Epidermal melanocyte (primary cell): Measurements from ENCODE around the gene SEMA6D.

Experiments used
- DNase-seq: peaks from one replicate; pipeline ENCODE4 v3.0.0; 2011; ENCODE audit warnings: low spot score; ENCODE audit not compliant: insufficient read length

SEMA6D gene

GRCh38 chr15:47742334-47742733 is 25.0 kb downstream of the SEMA6D start:
- DNase-seq: no peak

- DNase-seq: no peak
Observed at GRCh38 chr15:47742742-47743141, 25.4 kb downstream of the SEMA6D start.

DNA sequence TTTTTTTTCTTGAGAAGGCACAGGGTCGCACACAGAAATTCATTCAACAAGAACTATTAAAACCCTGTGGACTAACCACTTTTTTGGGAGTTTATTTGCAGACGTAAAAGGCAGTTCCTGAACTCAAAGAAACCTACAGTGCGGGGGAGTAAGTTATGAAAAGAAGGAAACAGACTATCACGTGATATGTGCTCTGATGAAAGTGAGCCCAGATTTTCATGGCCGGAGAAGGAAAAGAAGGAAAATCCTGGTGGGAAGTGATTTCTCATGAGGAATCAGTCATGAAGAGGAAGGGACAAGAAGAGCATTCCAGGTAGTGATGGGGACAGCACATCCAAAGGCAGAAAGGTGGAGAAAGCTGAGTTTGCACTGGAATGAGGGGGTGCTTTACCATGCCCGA is 26.1 kb downstream of the SEMA6D start:
- DNase-seq: no peak

DNA sequence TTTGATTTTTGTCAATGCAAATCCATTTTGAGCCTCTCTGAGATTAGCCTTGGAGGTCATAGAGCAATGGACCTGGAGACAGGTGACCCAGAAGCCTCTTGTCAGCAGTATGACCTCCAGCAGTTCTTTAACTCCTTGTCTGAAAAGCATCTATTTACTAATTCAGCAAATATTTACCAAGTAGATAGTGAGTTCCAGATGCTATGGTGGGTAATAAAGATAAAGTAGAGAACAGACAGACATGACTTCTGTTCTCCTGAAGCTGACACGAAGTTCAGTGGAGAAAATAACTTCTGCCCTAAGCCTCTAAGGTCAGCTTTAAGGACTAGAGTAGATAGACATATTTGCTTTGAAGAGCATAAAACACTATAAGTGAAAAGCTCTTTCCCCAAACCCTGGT is 26.6 kb downstream of the SEMA6D start:
- no peak for DNase-seq

- no peak for DNase-seq
Observed at GRCh38 chr15:47744496-47744895, 27.2 kb downstream of the SEMA6D start.

DNA sequence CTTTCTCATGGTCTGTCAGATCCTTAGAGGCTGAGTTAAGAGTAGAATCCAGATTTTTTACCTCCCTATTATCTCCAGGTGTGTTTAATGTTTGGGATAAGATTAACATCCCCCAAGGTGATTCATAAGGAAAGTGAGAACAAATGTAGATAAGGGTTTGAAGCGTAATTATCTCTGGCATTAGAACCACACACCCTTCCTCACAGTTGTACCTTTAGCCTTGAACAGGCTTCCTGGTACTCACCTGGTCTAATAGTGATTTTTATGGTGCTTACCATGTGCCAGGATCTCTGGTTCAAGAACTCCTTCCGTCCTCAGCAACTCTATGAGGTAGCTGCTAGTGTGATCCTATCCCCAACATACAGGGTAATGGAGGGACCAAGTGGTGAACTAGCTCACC is 27.7 kb downstream of the SEMA6D start:
- DNase-seq: no peak

GRCh38 chr15:47746516-47746915 is 29.2 kb downstream of the SEMA6D start:
- no peak for DNase-seq

GRCh38 chr15:47750030-47750739 is 32.9 kb downstream of the SEMA6D start:
- DNase-seq: peak; percentile 40

DNA sequence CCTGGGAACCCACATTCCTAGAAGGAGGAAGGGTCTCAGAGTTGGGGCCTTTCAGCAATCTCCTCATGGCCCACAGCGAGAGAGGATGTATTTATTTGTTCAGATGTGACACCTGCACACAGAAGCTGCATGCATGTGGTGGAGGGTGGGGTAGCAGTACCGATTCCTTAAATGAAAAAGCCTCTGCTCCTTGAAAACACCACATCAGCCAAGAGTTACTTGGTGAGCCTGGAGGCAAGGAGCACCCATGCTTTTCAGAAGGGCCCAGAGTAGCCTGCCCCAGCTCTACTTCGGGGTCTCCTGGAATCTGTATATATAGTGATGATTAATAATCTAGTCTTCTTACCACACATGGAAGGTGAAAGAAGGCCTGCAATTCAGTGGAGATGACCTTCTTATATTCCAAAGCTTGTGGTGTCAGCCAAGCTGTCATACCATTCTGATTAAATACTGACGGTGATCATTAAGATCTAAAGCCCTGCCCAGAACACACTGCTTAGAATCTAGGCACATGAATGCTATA is 33.5 kb downstream of the SEMA6D start:
- DNase-seq: no peak

- DNase-seq: no peak
Observed at GRCh38 chr15:47753591-47753990, 36.3 kb downstream of the SEMA6D start.

DNA sequence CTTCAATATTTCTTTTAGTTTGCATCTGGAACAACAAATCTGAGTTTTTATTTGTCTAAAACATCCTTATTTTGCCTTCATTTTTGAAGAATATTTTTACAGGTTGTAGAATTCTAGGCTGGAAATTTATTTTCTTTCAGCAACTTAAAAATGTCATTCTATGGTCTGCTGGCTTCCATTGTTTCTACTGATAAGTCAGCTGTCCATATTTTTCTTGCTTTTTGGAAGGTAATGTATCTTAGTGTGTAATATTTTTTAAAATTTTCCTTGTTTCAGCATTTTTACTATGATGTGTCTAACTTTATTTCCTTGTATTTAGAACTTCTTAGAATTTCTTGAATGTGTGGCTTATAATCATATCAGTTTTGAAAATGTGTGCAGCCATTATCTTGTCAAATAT is 37.0 kb downstream of the SEMA6D start:
- DNase-seq: no peak

- no peak for DNase-seq
Observed at GRCh38 chr15:47755941-47756340, 38.6 kb downstream of the SEMA6D start.

DNA sequence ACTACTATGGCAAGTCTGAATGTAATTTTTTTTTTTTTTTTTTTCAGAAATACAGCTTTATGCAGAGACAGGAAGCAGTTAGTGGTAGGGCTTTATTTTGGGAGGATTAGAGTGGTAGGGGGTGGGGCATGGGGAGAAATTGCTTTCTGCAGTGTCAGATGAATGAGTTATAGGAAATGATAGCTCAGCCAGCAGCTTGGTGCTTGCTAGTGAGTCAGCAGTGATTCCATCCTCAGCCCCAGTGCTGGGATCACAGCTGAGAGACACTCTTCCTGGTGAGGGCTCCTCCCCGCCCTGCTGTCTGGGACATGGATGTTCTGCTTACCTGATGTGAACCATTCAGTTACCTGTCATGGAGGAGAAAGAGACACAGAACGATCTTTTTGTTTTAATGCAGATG is 39.6 kb downstream of the SEMA6D start:
- no peak for DNase-seq

- no peak for DNase-seq
Observed at GRCh38 chr15:47757331-47757730, 40.0 kb downstream of the SEMA6D start.

GRCh38 chr15:47762621-47763020 is 45.3 kb downstream of the SEMA6D start:
- no peak for DNase-seq

DNA sequence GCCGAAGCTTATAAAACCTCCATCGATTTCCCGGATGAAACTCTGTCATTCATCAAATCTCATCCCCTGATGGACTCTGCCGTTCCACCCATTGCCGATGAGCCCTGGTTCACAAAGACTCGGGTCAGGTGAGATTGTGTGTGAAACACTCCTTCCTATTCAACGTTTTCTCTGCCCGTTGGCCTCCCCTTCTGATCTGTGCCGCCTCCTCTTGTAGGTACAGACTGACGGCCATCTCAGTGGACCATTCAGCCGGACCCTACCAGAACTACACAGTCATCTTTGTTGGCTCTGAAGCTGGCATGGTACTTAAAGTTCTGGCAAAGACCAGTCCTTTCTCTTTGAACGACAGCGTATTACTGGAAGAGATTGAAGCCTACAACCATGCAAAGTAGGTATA is 47.4 kb downstream of the SEMA6D start:
- no peak for DNase-seq

DNA sequence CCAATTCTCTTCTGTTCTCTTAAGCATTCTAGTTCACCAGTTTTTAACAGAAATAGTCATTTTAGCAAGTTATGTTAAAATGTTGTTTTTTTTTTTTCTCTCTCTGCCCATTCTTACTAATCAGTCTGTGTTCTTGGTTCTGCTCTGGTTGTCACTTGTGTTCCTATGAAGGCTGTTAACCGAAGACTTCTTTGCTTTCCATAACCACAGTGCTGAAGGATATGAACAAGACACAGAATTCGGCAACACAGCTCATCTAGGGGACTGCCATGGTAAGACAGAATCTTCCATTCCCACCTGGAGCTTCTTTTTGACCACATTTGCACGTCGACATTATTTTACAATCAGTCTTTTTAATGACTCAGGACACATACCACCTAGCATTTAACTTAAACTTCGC is 49.1 kb downstream of the SEMA6D start:
- no peak for DNase-seq

GRCh38 chr15:47767035-47767434 is 49.7 kb downstream of the SEMA6D start:
- DNase-seq: no peak

DNA sequence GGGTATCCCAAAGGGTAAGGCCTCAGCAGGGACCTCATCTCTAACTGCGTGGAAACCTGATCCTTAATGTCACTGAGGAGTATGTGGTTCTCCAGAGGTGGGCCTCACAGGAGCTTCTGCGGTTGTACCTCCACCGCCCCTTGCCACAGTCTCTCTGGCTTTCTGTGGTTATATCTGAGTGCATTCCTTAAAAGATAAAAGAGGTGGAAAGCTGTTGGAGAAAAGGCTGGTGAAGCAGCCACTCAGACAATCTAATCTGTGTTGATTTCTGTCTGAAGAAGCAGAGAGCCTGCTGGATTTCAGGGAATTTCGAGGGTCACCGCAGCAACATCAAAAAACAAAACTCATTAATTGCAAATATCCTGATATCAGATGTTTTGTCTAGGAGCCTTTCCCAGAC is 51.4 kb downstream of the SEMA6D start:
- DNase-seq: no peak

DNA sequence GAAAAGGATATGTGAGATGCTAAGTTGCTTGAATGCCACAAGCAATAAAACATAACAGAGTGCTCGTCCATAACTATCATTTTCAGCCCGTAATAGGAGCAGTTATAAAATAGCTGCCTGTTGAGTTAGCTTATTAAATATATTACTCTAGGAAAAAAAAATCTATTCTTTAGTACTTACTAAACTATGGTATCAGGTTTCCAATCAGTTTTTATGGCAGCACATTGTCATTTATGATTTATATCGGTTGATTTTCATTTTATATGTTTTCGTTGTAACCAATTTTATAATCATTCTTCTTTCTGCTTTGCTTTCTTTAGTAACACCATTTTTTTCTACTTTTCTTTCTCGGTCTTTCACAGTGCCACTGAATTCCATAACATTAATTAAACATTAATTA is 51.9 kb downstream of the SEMA6D start:
- DNase-seq: no peak

GRCh38 chr15:47773143-47773542 is 55.8 kb downstream of the SEMA6D start:
- DNase-seq: no peak

- no peak for DNase-seq
Observed at GRCh38 chr15:47778263-47778770, 61.0 kb downstream of the SEMA6D start.

GRCh38 chr15:47780971-47781370 is 63.7 kb downstream of the SEMA6D start:
- DNase-seq: no peak
